CD4-positive, alpha-beta memory T cell (primary cell): Measurements from ENCODE around the gene EFHC2. TPM values are rescaled to one million over a fixed set of nuclear protein-coding genes. Genes with fewer than 3 reads are reported as not detected.

Experiments used
- polyA plus RNA-seq, 2 donors: library from polyadenylated mRNA; unstranded; fragments of 300-500 nt; fragmentation: Illumina TruSeq; gene quantifications; one replicate each; pipeline ENCODE4 v1.2.3, GENCODE V29; 2021
- total RNA-seq, 2 experiments: library from RNA; stranded (reverse); gene quantifications; one replicate each; pipeline ENCODE4 v1.2.3, GENCODE V29; 2021

EFHC2 gene
- total and polyA plus RNA-seq, 4 experiments from 2014 or later: 0.94 to 6.3 (median 3.5) TPM

Other genes starting within 250 kb of the EFHC2 start
- 1 to 10 TPM; 7.4 to 8.7 TPM for gene FUNDC1, start 199.2 kb upstream of the EFHC2 start, total RNA-seq
- gene FUNDC1, start 199.2 kb upstream of the EFHC2 start, polyA plus RNA-seq: 10 to 100 TPM; 20.8 to 25.5 TPM